HEK293 (cell line): ENCODE data around the gene HLA-E.

Experiments
- CTCF ChIA-PET: fragments of 350-600 bp; formaldehyde crosslinking; extraction: SDS; loops from one replicate; lab custom pipeline; 2021; ENCODE audit warnings: antibody characterized with exemption; lab: Yijun Ruan, JAX
- POLR2A ChIA-PET: fragments of 300-600 bp; formaldehyde crosslinking; extraction: SDS; loops from one replicate; lab custom pipeline; 2020; ENCODE audit warnings: antibody characterized with exemption, inconsistent platforms; lab: Yijun Ruan, JAX
- H3K27ac ChIP-seq: fragments of 200-500 bp; sonication (Bioruptor generic); 2 replicates; pipeline ENCODE4 v1.5.1; 2014; ENCODE audit warnings: low read depth, low read length, control low read depth, inconsistent platforms; ENCODE audit errors: extremely low read depth
- H3K36me3 ChIP-seq, 2 experiments: fragments of 200-500 bp in 1 of 2; sonication (Bioruptor generic) in 1 of 2; 1 replicate in 1 of 2; 2 replicates in 1 of 2; pipeline ENCODE4 v1.5.1; 2014 to 2017; ENCODE audit warnings: inconsistent platforms in 2 of 2, low read length in 2 of 2; ENCODE audit not compliant: control insufficient read depth in 2 of 2, insufficient read depth in 1 of 2
- H3K4me1 ChIP-seq: fragments of 200-500 bp; sonication (Bioruptor generic); 2 replicates; pipeline ENCODE4 v1.5.1; 2014; ENCODE audit warnings: mild to moderate bottlenecking, low read length, inconsistent platforms; ENCODE audit not compliant: control insufficient read depth, insufficient read depth
- H3K4me3 ChIP-seq: 2 replicates; pipeline ENCODE4 v1.5.1; 2011; ENCODE audit warnings: low read depth, mild to moderate bottlenecking, control low read depth, low read length, moderate library complexity
- H3K9me3 ChIP-seq: fragments of 200-500 bp; sonication (Bioruptor generic); 2 replicates; pipeline ENCODE4 v1.5.1; 2014; ENCODE audit warnings: low read depth, low read length, inconsistent platforms; ENCODE audit not compliant: control insufficient read depth, insufficient read depth
- BCL11A ChIP-seq: fragments of 450-650 bp; formaldehyde crosslinking; IDR thresholded peaks from 2 replicates; pipeline ENCODE4 v1.5.1; 2016; ENCODE audit warnings: low read depth, missing biosample characterization, missing genetic modification characterization
- GLIS2 ChIP-seq: fragments of 450-650 bp; formaldehyde crosslinking; IDR thresholded peaks from 2 replicates; pipeline ENCODE4 v1.5.1; 2016; ENCODE audit warnings: missing biosample characterization, missing genetic modification characterization
- OVOL3 ChIP-seq: fragments of 450-650 bp; formaldehyde crosslinking; IDR thresholded peaks from 2 replicates; pipeline ENCODE4 v1.5.1; 2016; ENCODE audit warnings: missing biosample characterization, missing genetic modification characterization
- PRDM2 ChIP-seq: fragments of 450-650 bp; formaldehyde crosslinking; IDR thresholded peaks from 2 replicates; pipeline ENCODE4 v1.5.1; 2016; ENCODE audit warnings: missing biosample characterization, missing genetic modification characterization, borderline replicate concordance
- RBAK ChIP-seq: fragments of 450-650 bp; formaldehyde crosslinking; IDR thresholded peaks from 2 replicates; pipeline ENCODE4 v1.5.1; 2016; ENCODE audit warnings: missing biosample characterization, missing genetic modification characterization
- REST ChIP-seq: fragments of 450-650 bp; formaldehyde crosslinking; IDR thresholded peaks from 2 replicates; pipeline ENCODE4 v1.5.1; 2016; ENCODE audit warnings: missing biosample characterization, missing genetic modification characterization
- SALL2 ChIP-seq: fragments of 450-650 bp; formaldehyde crosslinking; IDR thresholded peaks from 2 replicates; pipeline ENCODE4 v1.5.0; 2017; ENCODE audit warnings: missing biosample characterization, mild to moderate bottlenecking, missing genetic modification characterization, borderline replicate concordance
- ZBTB48 ChIP-seq: fragments of 450-650 bp; formaldehyde crosslinking; IDR thresholded peaks from 2 replicates; pipeline ENCODE4 v1.5.1; 2016; ENCODE audit warnings: missing biosample characterization, missing genetic modification characterization
- ZBTB49 ChIP-seq: fragments of 450-650 bp; formaldehyde crosslinking; IDR thresholded peaks from 2 replicates; pipeline ENCODE4 v1.5.1; 2016; ENCODE audit warnings: missing biosample characterization, missing genetic modification characterization, low read depth
- ZFP69B ChIP-seq: fragments of 450-650 bp; formaldehyde crosslinking; IDR thresholded peaks from 2 replicates; pipeline ENCODE4 v1.5.1; 2016; ENCODE audit warnings: missing biosample characterization, missing genetic modification characterization
- ZNF112 ChIP-seq: fragments of 450-650 bp; formaldehyde crosslinking; IDR thresholded peaks from 2 replicates; pipeline ENCODE4 v1.5.0; 2017; ENCODE audit warnings: missing biosample characterization, missing genetic modification characterization
- ZNF354C ChIP-seq: fragments of 450-650 bp; formaldehyde crosslinking; IDR thresholded peaks from 2 replicates; pipeline ENCODE4 v1.5.1; 2016; ENCODE audit warnings: missing biosample characterization, missing genetic modification characterization, low read depth, borderline replicate concordance
- ZNF394 ChIP-seq: fragments of 450-650 bp; formaldehyde crosslinking; IDR thresholded peaks from 2 replicates; pipeline ENCODE4 v1.5.1; 2016; ENCODE audit warnings: missing biosample characterization, missing genetic modification characterization, mild to moderate bottlenecking, moderate library complexity, borderline replicate concordance
- ZNF423 ChIP-seq: fragments of 450-650 bp; formaldehyde crosslinking; IDR thresholded peaks from 2 replicates; pipeline ENCODE4 v1.5.1; 2016; ENCODE audit warnings: missing biosample characterization, missing genetic modification characterization
- ZNF514 ChIP-seq: fragments of 450-650 bp; formaldehyde crosslinking; IDR thresholded peaks from 2 replicates; pipeline ENCODE4 v1.5.1; 2016; ENCODE audit warnings: missing biosample characterization, missing genetic modification characterization
- ZNF639 ChIP-seq: fragments of 450-650 bp; formaldehyde crosslinking; IDR thresholded peaks from 2 replicates; pipeline ENCODE4 v1.5.1; 2016; ENCODE audit warnings: missing biosample characterization, missing genetic modification characterization
- ZNF670 ChIP-seq: fragments of 450-650 bp; formaldehyde crosslinking; IDR thresholded peaks from 2 replicates; pipeline ENCODE4 v1.5.1; 2016; ENCODE audit warnings: missing biosample characterization, missing genetic modification characterization, low read depth
- ZNF677 ChIP-seq: fragments of 450-650 bp; IDR thresholded peaks from 2 replicates; pipeline ENCODE4 v1.5.0; 2018; ENCODE audit warnings: missing biosample characterization, mild to moderate bottlenecking, missing genetic modification characterization, moderate library complexity
- ZNF843 ChIP-seq: fragments of 450-650 bp; formaldehyde crosslinking; IDR thresholded peaks from 2 replicates; pipeline ENCODE4 v1.5.1; 2016; ENCODE audit warnings: missing biosample characterization, missing genetic modification characterization

The HLA-E gene

GRCh38 chr6:30487926-30488325, 1.4 kb upstream of the HLA-E start:
- Histone ChIP-seq H3K36me3 (peaks cover 19 to 28% of the 10 kb centered on the region in 2 experiments; a peak in 2 of 3 replicates), H3K9me3 (no peaks in the 10 kb centered on the region), H3K27ac (no peak overlapping the region), H3K4me3 (no peak overlapping the region), H3K4me1 (no peaks in the 10 kb centered on the region)
- CTCF ChIA-PET: interaction anchor here (0.9 to 10.3 kb wide), 5 partner anchors 9 to 592 kb away, joined by 3 to 324 read pairs (median 5); no protein-coding TSS in a partner anchor
- POLR2A ChIA-PET: interaction anchor here (1.8 kb wide), 1 partner anchor 83 kb away, joined by 4 read pairs; the partner anchor contains the start of gene ABCF1
- TF ChIP-seq ZBTB49: no peak
- no peak for TF ChIP-seq REST (tag by site-specific recombination)
- TF ChIP-seq ZNF843 (tag by site-specific recombination): no peak
- TF ChIP-seq ZNF677 (tag by site-specific recombination): no peak
- TF ChIP-seq ZNF514 (tag by site-specific recombination): no peak
- no peak for TF ChIP-seq ZNF354C
- no peak for TF ChIP-seq ZFP69B (tag by site-specific recombination)
- TF ChIP-seq RBAK (tag by site-specific recombination): no peak
- no peak for TF ChIP-seq ZNF670 (tag by site-specific recombination)
- TF ChIP-seq ZNF423 (tag by site-specific recombination): no peak
- TF ChIP-seq GLIS2 (tag by site-specific recombination): no peak
- TF ChIP-seq ZBTB48 (tag by site-specific recombination): no peak
- no peak for TF ChIP-seq BCL11A (tag by site-specific recombination)
- TF ChIP-seq OVOL3 (tag by site-specific recombination): no peak
- TF ChIP-seq ZNF639 (tag by site-specific recombination): no peak
- TF ChIP-seq ZNF112 (tag by site-specific recombination): no peak
- no peak for TF ChIP-seq SALL2 (tag by site-specific recombination)
- no peak for TF ChIP-seq PRDM2 (tag by site-specific recombination)
- TF ChIP-seq ZNF394 (tag by site-specific recombination): no peak
